ENCODE results near the gene MAFF.
A peak's percentile ranks its signal among the peaks of the same experiment; 100 is the strongest.
"Not testable (repeated sequence)": the region's sequence is repeated elsewhere in the genome, so short reads cannot be mapped to it uniquely, and the experiment has no call there.

MAFF gene

DNA sequence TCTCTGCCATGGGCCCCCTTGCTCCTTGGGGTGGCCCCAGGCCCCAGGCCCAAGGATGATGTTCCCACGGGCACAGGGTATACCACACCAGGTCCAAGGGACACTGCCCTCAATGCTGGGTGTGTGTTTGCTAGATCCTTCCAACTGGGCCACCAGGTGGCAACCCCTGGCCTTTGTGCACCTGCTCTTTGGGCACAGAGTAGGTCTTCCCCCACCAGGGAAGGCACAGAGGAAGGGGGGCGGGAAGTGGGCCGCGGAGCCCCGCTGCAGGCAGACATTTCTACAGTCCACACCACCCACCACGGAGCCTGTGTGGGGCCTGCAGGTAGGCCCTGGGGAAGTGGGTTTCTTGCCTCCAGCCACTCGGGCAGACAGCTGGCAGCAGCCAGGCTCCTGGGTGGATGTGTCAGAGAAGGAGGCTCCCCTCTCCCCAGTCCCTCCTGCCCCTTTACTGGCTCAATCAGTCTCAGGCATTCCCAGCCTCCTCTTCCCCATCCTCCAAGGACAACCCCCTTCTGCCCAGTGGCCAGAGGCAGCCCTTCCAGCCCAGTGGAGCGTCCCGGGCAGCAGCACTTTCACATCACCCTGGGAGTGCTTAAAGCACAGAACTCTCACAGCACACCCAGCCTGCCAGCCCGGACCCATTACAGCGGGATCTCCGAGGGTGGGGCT, 21.6 kb downstream of the MAFF start:
- DNase-seq (ENCODE audit: low spot score) = no peak

DNA sequence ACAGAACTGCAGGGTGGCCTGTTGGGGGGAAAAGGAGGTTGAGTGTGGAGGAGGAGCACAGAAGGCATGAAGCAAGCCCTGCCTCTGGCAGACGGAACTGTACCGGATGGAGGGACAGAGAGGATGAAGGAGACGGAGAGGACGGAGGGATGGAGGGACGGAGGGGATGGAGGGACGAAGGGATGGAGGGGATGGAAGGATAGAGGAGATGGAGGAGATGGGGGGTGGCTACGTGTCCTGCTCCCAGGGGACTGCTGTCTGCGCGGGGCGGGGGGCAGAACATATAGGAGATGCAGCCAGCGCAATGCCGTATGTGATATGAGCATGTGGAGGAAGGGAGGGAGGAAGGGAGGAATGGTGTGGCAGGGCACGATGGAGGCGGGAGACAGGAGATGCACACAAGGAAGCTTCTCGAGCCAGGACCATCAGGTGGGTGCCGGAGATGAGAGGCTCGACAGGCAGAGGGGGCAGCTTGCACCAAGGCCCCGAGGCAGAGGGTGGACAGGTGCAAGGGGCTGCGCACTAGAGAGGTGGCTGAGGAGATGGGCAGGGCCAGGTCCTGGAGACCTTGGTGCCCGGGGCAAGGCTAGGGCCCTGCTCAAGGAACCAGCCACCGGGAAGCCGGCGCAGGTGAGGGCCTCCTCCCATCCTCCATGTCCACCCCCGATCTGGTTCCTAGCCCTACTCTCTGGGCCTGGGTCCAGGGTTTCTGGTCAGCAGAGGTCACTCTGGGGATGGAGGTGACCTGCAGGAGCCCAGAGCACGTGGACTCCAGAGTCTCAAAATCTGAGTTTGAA, 25.3 kb downstream of the MAFF start:
- DNase-seq (ENCODE audit: low spot score) = no peak

DNA sequence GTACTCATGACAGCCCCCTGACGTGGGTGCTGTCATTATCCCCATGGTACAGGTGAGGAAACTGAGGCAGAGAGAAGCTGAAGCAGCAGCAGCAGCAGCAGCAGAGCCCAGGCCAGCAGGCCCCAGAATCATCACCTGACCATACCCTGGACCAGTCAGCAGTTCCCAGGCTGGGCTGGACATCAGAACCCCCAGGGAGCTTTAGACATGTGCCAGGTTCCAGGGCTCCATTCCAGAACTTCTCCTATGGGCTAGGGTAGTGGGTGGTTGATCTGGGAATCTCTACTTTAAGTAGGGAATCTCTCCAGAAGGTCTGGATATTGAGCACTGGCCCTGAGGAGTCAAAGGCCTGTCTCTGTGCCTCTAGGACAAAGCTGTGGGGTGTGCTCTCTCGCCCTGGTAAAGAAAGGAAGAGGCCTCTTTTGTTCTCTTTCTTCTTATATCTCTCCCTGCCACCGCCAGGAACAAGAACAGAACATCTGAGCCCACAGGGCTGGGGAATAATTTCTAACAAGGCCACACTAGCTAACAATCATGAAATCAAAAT, 26.6 kb downstream of the MAFF start:
- DNase-seq (ENCODE audit: low spot score) = no peak

DNA sequence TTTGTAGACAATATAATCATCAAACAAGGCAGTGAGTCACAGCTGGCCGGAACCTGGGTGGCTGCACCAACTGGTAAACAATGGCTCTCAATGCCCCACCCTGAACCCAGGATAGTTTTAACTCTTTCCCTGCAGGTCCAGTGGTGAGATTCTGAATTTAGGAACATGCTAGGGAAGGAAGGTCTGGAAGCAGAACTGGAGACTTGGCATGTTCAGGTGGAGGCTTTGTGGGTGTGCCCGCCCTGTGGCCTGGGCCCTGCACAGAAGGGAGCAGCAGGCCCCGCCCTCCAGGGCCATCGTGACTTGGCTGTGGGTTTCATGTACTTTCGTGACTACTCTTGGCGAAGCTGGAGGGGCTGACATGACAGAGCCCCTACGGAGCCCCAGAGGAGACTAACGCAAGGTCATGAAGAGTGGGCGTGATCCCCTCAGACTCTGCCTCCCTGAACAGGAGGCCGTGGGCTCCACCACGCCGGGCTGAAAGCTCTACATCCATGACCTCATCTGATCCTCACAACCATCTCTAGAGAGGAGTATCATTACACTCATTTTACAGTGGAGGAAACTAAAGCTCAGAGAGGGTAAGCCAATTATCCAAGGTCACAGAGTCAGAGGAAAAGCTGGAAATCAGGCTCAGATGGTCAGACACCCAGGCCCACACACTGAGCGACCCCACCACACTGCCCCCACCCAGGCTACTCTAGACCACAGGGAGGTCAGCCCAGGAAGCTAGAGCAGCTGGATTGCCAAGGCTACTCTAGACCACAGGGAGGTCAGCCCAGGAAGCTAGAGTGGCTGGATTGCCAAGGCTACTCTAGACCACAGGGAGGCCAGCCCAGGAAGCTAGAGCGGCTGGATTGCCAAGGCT, 27.3 kb downstream of the MAFF start:
- DNase-seq (ENCODE audit: low spot score) = peak; percentile 82

DNA sequence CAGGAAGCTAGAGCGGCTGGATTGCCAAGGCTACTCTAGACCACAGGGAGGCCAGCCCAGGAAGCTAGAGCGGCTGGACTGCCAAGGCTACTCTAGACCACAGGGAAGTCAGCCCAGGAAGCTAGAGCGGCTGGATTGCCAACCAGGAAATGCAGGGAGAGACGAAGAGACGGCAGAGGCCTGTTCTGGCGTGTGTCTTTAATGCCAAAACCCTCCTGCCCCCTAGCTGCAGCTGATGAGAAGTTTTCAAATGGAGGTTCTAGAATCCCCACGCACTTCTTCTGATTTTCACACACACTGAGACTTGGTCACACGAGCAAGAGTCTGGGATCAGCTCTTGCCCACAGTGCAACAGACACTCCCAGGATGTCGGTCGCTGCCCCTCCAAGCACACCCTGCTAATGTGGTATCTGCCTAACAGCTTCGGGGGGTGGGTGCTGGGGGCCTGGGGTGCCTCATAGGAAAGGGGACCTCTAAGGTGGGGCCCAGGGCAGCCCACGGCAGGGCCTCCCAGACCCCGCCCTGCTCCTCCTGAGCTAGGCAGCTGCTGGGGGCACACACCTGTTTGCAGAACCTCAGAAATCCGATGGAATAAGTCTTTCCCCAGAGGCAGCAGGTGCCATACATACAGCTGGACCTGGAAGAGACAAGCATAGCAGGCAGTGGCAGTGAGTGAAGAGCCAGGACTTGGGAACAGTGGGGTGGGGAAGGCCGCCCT, 28.5 kb downstream of the MAFF start:
- no peak for DNase-seq (ENCODE audit: low spot score)

- no peak for DNase-seq (ENCODE audit: low spot score)
Observed at GRCh38 chr22:38230916-38231315, 29.1 kb downstream of the MAFF start.

GRCh38 chr22:38232196-38232595, 30.4 kb downstream of the MAFF start:
- no peak for DNase-seq (ENCODE audit: low spot score)

DNA sequence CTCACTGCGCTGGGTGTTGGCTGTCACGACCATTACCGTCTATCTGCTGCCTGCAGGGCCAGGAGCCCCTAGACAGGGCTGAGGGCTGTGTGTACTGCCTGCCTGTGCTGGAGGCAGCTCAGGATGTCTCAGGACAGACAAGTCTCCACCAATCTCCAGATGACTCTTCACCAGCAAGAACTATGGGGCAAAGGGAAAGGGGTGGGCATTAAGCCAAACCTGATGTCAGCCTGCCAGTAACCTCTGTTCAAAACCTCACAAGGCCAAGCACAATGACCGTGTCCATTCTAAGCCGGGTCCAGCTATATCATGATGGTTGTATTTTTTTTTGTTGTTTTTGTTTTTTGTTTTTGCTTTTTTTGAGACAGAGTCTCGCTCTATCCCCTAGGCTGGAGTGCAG, 31.6 kb downstream of the MAFF start:
- no peak for DNase-seq (ENCODE audit: low spot score)

DNA sequence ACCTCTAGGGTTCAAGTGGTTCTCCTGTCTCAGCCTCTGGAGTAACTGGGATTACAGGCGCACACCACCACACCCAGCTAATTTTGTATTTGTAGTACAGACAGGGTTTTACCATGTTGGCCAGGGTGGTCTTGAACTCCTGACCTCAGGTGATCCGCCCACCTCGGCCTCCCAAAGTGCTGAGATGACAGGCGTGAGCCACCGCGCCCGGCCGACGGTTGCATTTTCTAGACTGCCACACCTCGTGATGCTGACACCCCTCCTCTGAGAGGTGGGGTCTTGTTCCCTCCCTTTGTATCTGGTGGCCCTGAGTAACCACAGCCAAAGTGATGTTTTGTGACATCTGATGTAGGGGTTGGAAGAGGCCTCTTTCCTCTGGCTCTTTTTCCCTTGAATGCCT, 32.1 kb downstream of the MAFF start:
- not testable (repeated sequence) for DNase-seq (ENCODE audit: low spot score)

DNA sequence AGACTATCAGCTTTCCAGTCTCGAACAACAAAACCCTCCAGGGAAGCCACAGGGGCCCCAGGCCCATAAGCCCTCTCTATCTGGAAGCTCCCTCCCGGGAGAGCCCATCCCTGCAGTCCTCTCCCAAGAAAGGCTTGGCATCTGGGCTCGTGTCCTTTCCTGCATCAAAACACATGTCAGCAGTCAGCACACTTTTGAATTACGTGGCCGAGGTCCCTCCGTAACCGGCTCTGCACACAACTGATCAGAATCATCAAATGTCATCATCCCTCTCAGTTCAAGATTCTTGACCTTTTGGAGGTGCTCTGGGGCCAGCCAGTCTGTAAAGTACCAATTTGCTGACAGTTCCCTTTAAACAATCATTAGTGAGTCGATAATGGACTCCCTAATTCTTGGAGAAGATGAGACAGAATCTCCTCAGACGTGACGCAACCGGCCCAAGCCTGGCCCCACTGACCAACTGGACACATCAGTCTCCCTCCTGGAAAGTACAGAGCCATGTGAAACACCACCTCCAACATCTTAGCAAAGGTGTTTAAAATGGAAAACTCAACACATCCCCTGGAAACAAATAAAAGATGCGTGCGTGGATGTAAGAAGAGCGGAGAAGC, 33.6 kb downstream of the MAFF start:
- DNase-seq (ENCODE audit: low spot score) = no peak

DNA sequence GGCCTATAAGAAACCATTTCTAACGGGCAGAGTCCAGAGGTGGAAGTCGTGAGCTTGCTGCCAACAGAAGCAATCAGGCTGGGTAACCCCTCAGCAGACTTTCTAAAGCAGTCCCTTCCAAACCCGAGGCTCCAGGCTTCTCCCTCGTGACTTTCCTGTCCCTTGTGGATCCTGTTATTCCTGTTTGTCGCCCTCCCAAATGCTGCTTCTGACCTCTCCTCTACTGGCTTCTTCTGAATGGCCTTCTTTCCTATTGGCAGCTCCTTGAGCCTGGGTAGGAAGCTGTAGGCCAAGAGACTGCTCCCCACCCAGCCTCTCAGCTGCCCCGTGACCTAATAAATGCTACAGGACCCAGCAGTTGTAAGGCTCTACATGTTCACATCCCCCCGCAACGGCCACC, 35.0 kb downstream of the MAFF start:
- no peak for DNase-seq (ENCODE audit: low spot score)

DNA sequence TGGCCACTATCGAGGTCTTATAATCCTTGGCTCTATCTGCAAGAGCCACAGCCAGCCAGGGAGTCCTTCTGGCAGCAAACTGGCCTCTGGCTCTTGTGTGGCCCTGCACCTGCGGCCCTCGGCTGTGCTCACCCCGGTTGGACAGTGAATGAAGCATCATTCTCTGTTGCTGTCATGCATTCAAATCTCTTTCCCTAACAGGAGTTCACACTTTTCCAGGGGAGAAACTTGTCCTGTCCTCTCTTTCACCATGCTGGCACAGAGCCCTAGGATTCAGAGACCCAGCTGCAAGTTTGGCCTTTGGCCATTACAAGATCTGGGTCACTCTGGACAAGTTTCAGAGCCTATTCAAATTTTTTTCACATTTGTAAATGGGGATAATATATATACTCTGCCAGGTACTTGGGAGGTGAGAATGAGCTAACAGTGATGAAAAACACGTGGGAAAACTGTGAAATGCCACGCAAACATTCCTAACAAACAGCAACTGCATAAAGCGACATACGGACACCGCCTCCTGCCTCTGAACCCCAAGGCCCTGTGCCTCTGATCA, 36.8 kb downstream of the MAFF start:
- peak; percentile 62 for DNase-seq (ENCODE audit: low spot score)

- DNase-seq (ENCODE audit: low spot score) = peak; percentile 91
Observed at GRCh38 chr22:38239101-38239761, 37.4 kb downstream of the MAFF start.

DNA sequence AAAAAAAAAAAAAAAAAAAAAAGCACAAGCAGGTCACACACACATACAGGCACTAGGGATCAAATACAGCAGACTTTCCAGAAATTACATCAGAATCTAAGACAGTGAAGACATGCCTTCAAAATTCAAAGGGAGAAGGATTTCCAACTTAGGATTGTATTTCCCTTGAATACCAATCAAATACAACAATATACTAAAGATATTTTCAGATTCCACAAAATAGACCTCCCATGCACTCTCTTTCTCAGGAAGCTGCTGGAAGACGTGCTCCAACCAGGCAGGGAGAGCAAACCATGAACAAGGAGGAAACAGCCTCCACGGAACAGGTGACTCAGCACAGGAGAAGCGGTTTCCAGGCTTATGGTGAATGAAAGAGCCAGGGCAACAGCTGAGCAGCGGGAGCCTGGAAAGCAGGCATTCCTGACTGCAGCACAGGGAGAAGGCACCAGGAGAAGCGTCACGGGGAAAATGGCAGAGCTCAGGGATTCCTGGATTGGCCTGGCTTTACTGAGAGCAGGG, 39.0 kb downstream of the MAFF start:
- DNase-seq (ENCODE audit: low spot score) = peak; percentile 76

- no peak for DNase-seq (ENCODE audit: low spot score)
Observed at GRCh38 chr22:38243007-38243765, 41.4 kb downstream of the MAFF start.

DNA sequence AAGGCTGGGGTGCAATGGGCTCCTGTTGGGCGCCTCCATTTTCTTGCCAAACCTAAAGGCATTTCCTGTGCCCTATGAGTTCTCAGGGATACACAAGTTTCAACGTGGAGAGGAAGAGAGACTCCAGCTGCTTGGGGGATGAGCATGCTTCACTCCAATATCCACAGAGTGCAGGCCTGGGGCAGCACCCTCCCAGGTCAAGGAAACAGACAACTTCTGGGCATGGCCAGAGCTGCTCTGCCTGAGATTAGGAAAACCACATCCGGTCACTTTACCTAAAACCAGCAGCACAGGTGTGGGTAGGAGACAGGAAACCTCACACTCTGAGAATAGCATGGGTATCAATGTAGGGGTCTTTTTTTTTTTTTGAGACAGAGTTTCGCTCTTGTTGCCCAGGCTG, 42.3 kb downstream of the MAFF start:
- DNase-seq (ENCODE audit: low spot score) = no peak

DNA sequence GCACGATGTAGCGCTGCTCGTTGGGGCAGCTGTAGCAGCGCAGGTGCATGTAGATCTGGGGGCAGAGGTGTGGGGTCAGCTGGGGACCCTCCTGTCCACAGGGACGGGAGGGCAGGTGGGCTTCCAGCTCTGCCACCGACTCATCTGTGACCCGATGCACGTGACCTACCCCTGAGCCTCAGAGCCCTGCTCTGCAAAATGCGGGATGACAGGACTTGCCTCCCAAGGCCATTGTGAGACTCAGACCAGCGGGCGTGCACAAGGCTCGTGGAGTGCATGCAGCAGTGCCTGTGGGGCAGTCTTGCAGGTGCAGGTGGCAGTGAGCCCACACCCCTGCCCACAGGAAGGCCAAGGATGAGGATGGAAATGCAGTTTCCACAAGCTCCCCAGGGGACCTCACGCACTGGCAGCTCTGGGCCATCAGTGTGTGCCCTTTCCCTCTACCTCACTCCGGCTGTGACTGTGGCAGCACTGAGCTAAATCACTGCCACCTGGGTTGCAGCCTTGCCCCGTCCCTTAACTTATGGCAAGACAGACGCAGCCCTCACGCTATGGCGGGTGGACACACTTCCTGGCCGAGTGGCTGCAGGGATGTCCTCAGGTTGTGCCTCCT, 44.4 kb downstream of the MAFF start:
- no peak for DNase-seq (ENCODE audit: low spot score)

DNA sequence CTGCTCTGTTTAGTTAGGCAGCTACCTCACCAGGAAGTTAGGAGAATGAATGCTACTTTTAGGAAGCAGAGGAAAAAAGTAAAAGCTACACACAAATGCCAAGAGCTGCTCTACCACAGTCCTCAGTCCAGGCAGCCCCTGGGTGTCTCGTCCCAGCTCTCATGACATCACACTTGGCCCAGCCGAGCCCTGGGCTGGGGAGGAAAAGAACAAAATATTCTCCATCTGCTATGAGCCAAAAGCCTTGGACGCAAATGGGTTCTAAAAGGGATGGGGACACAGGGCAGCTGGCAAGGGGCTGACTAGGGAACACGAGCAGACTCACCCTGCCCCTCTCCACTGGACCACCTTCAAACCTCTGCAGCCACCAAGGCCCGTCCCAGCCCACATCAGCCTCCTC, 44.9 kb downstream of the MAFF start:
- DNase-seq (ENCODE audit: low spot score) = no peak

DNA sequence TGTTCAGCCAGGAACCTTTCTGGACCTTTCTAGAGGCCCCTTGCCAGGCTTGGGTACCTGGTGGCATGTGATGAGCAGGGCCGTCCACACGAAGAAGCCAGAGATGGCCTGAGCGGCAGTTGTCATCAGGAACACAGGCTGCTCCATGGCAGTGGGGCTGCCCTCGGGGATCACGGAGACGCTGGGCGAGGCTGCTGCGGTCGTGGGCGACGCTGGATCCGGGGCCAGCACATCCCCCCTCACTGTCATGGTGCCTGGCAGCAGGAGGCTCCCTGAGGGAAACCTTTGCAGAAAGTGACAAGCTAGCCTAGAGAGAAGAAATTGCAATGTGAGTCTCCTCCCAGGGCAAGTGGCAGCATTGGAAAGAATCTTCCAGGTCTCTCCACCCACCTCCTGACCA, 45.9 kb downstream of the MAFF start:
- no peak for DNase-seq (ENCODE audit: low spot score)
